Measurements from ENCODE around the gene ATP1A2.

GRCh38 chr1:160112357-160112756 lies 3.2 kb upstream of the ATP1A2 start:
- no peak for TF ChIP-seq ZBTB8A (tag by site-specific recombination; IDR thresholded peaks at IDR 0.05)
- TF ChIP-seq REST (tag by site-specific recombination; IDR thresholded peaks at IDR 0.05) = no peak
- no peak for TF ChIP-seq GLI4 (tag by site-specific recombination; IDR thresholded peaks at IDR 0.05)
- TF ChIP-seq, protein P1, sequence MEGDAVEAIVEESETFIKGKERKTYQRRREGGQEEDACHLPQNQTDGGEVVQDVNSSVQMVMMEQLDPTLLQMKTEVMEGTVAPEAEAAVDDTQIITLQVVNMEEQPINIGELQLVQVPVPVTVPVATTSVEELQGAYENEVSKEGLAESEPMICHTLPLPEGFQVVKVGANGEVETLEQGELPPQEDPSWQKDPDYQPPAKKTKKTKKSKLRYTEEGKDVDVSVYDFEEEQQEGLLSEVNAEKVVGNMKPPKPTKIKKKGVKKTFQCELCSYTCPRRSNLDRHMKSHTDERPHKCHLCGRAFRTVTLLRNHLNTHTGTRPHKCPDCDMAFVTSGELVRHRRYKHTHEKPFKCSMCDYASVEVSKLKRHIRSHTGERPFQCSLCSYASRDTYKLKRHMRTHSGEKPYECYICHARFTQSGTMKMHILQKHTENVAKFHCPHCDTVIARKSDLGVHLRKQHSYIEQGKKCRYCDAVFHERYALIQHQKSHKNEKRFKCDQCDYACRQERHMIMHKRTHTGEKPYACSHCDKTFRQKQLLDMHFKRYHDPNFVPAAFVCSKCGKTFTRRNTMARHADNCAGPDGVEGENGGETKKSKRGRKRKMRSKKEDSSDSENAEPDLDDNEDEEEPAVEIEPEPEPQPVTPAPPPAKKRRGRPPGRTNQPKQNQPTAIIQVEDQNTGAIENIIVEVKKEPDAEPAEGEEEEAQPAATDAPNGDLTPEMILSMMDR (tag by site-specific recombination; IDR thresholded peaks at IDR 0.05) = no peak
- no peak for TF ChIP-seq ZNF561 (tag by site-specific recombination; IDR thresholded peaks at IDR 0.05; ENCODE audit: borderline replicate concordance)
- no peak for TF ChIP-seq ZNF843 (tag by site-specific recombination; IDR thresholded peaks at IDR 0.05)
- TF ChIP-seq TCF7L2 (IDR thresholded peaks at IDR 0.05; ENCODE audit: borderline replicate concordance, low read depth, low read length) = no peak
- TF ChIP-seq ZNF530 (tag by site-specific recombination; IDR thresholded peaks at IDR 0.05; ENCODE audit: low read depth) = no peak
- no peak for TF ChIP-seq ZNF777 (tag by site-specific recombination; IDR thresholded peaks at IDR 0.05; ENCODE audit: borderline replicate concordance)
- TF ChIP-seq ZNF354C (tag by site-specific recombination; IDR thresholded peaks at IDR 0.05; ENCODE audit: borderline replicate concordance, low read depth) = no peak

All from HEK293 (cell line).